HepG2 (cell line): ENCODE measurements around the gene PGS1. TPM values are rescaled to one million over a fixed set of nuclear protein-coding genes. Genes with fewer than 3 reads are reported as not detected.

Source experiments
- GATAD1 ChIP-seq: IDR thresholded peaks from 2 replicates; pipeline ENCODE4 v1.6.1; 2016; ENCODE audit warnings: missing genetic modification reagents, missing compliant biosample characterization
- HIVEP1 ChIP-seq: sonication (generic); formaldehyde crosslinking; IDR thresholded peaks from 2 replicates; pipeline ENCODE4 v1.4.0; 2020; ENCODE audit warnings: mild to moderate bottlenecking, missing genetic modification reagents
- KDM6A ChIP-seq: IDR thresholded peaks from 2 replicates; pipeline ENCODE4 v1.6.1; 2016; ENCODE audit warnings: low read depth
- KLF15 ChIP-seq: sonication (generic); formaldehyde crosslinking; IDR thresholded peaks from 2 replicates; pipeline ENCODE4 v1.8.1; 2023; ENCODE audit warnings: borderline replicate concordance, mild to moderate bottlenecking, inconsistent platforms, missing genetic modification reagents, mixed read lengths
- MXD3 ChIP-seq: IDR thresholded peaks from 2 replicates; pipeline ENCODE4 v1.6.1; 2016; ENCODE audit warnings: mild to moderate bottlenecking, missing biosample characterization, missing genetic modification reagents
- MXI1 ChIP-seq: IDR thresholded peaks from 3 replicates; pipeline ENCODE4 v1.6.1; 2012; ENCODE audit warnings: low read depth, low read length, inconsistent platforms, borderline replicate concordance
- NR2F6 ChIP-seq, 2 experiments: IDR thresholded peaks; 2 replicates each; pipeline ENCODE4 v1.6.1; 2016; ENCODE audit warnings: antibody characterized with exemption in 1 of 2, mild to moderate bottlenecking in 1 of 2
- RBFOX2 ChIP-seq: fragments of 200-400 bp; formaldehyde crosslinking; IDR thresholded peaks from 2 replicates; pipeline ENCODE4 v1.6.1; 2017; ENCODE audit warnings: low read depth, mild to moderate bottlenecking, low read length
- RELA ChIP-seq: sonication (generic); formaldehyde crosslinking; IDR thresholded peaks from 2 replicates; pipeline ENCODE4 v1.4.0; 2020; ENCODE audit warnings: missing genetic modification reagents
- RFX1 ChIP-seq: fragments of 450-650 bp; IDR thresholded peaks from 2 replicates; pipeline ENCODE4 v1.6.1; 2017
- STAT6 ChIP-seq: sonication (generic); formaldehyde crosslinking; IDR thresholded peaks from 2 replicates; pipeline ENCODE4 v1.4.0; 2020; ENCODE audit warnings: missing genetic modification reagents, mild to moderate bottlenecking, borderline replicate concordance
- TGIF2 ChIP-seq: IDR thresholded peaks from 2 replicates; pipeline ENCODE4 v1.6.1; 2016; ENCODE audit warnings: control low read depth, missing compliant biosample characterization
- THAP9 ChIP-seq: sonication (generic); formaldehyde crosslinking; IDR thresholded peaks from 2 replicates; pipeline ENCODE4; 2020; ENCODE audit warnings: missing genetic modification reagents, mild to moderate bottlenecking, borderline replicate concordance
- ZBTB26 ChIP-seq: IDR thresholded peaks from 2 replicates; pipeline ENCODE4 v1.6.1; 2016; ENCODE audit warnings: missing compliant biosample characterization, missing genetic modification reagents, borderline replicate concordance
- ZKSCAN5 ChIP-seq: sonication (generic); formaldehyde crosslinking; IDR thresholded peaks from 2 replicates; pipeline ENCODE4 v1.5.1; 2020; ENCODE audit warnings: mild to moderate bottlenecking, missing genetic modification reagents
- ZNF10 ChIP-seq: sonication (generic); formaldehyde crosslinking; IDR thresholded peaks from 2 replicates; pipeline ENCODE4 v1.4.0; 2020; ENCODE audit warnings: mild to moderate bottlenecking, low read depth, missing genetic modification reagents, borderline replicate concordance
- ZNF276 ChIP-seq: sonication (generic); formaldehyde crosslinking; IDR thresholded peaks from 2 replicates; pipeline ENCODE4 v1.4.0; 2020; ENCODE audit warnings: mild to moderate bottlenecking, low read depth, missing genetic modification reagents
- ZNF501 ChIP-seq: sonication (generic); formaldehyde crosslinking; IDR thresholded peaks from 2 replicates; pipeline ENCODE4 v1.5.1; 2020; ENCODE audit warnings: mild to moderate bottlenecking, moderate library complexity, missing genetic modification reagents
- ZNF556 ChIP-seq: sonication (generic); formaldehyde crosslinking; IDR thresholded peaks from 2 replicates; pipeline ENCODE4 v1.4.0; 2020; ENCODE audit warnings: mild to moderate bottlenecking, missing genetic modification reagents, borderline replicate concordance
- ZNF562 ChIP-seq: sonication (generic); formaldehyde crosslinking; IDR thresholded peaks from 2 replicates; pipeline ENCODE4 v1.8.0; 2022; ENCODE audit warnings: missing genetic modification reagents, borderline replicate concordance
- ZNF776 ChIP-seq: sonication (generic); formaldehyde crosslinking; IDR thresholded peaks from 2 replicates; pipeline ENCODE4 v1.4.0; 2020; ENCODE audit warnings: mild to moderate bottlenecking, missing genetic modification reagents
- ZNF841 ChIP-seq: sonication (generic); formaldehyde crosslinking; IDR thresholded peaks from 2 replicates; pipeline ENCODE4 v1.8.1; 2023; ENCODE audit warnings: missing genetic modification reagents, borderline replicate concordance
- polyA plus RNA-seq, 8 experiments: library from polyadenylated mRNA; depleted of rRNA in 3 of 8; stranded (reverse) in 7 of 8; unstranded in 1 of 8; fragments of >200 nt; fragmentation: Illumina TruSeq in 4 of 8; extraction: Trizol in 4 of 8; gene quantifications; 2 replicates each; pipeline versions ENCODE4 v1.2.1 to v1.2.3, GENCODE V29; 2011 to 2016; ENCODE audit warnings: low read depth in 4 of 8, missing spikeins in 1 of 8, mixed read lengths in 1 of 8; ENCODE audit not compliant: insufficient read depth in 1 of 8
- total RNA-seq, 5 experiments: library from RNA; depleted of rRNA; stranded (reverse); fragments of >200 nt; fragmentation: Illumina TruSeq; extraction: Trizol; gene quantifications; 2 replicates each; pipeline ENCODE4 v1.2.3, GENCODE V29; 2016; ENCODE audit warnings: low read depth in 1 of 5

The PGS1 gene
- total and polyA plus RNA-seq, 2 of the 13 experiments (the other 11 are each of a cell fraction or from before 2014, with no cell fraction given): 25.9 to 31.5 TPM

- TF ChIP-seq STAT6 (CRISPR knock-in tag) (0 out of 2 replicates have a peak, but pooled peaks have one; percentile 60), ZNF562 (no peak), ZNF501 (CRISPR knock-in tag) (peak; percentile 38), MXD3 (CRISPR knock-in tag) (no peak), MXI1 (peak; percentile 94; the same call in 2 of the 3 replicates), RBFOX2 (no peak), ZKSCAN5 (CRISPR knock-in tag) (no peak), NR2F6 (IDR thresholded peaks at IDR 0.05) (no peak), NR2F6 (CRISPR knock-in tag; IDR thresholded peaks at IDR 0.05) (peak; percentile 73; the same call in 1 of the 2 replicates), RFX1 (no peak), ZNF10 (CRISPR knock-in tag) (no peak), ZNF841 (CRISPR knock-in tag) (no peak), ZNF276 (no peak), HIVEP1 (CRISPR knock-in tag) (no peak), ZNF776 (CRISPR knock-in tag) (0 out of 2 replicates have a peak, but pooled peaks have one; percentile 47), GATAD1 (no peak), ZNF556 (CRISPR knock-in tag) (no peak), KLF15 (CRISPR knock-in tag) (no peak), THAP9 (CRISPR knock-in tag) (no peak), TGIF2 (CRISPR knock-in tag) (0 out of 2 replicates have a peak, but pooled peaks have one; percentile 76), KDM6A (CRISPR knock-in tag) (peak; percentile 48; the same call in 1 of the 2 replicates), RELA (CRISPR knock-in tag) (no peak), ZBTB26 (CRISPR knock-in tag) (no peak)
Observed at GRCh38 chr17:78399693-78400144, 21.3 kb downstream of the PGS1 start (continued).
